ENCODE measurements around the gene KDM4C. TPM values are rescaled to one million over a fixed set of nuclear protein-coding genes. Genes with fewer than 3 reads are reported as not detected.

KDM4C gene
- total RNA-seq, 2 experiments from 2014 or later, result 53.0 to 53.7 TPM

Other genes starting within 250 kb of the KDM4C start
- gene GLDC, start 112.2 kb upstream of the KDM4C start, total RNA-seq, result under 1 TPM; 0.50 to 0.69 TPM